HepG2 (cell line): Measurements from ENCODE around the gene PSRC1. TPM values are rescaled to one million over a fixed set of nuclear protein-coding genes. Genes with fewer than 3 reads are reported as not detected.

Experiments used
- ELF3 ChIP-seq: IDR thresholded peaks from 2 replicates; pipeline ENCODE4 v1.6.1; 2016; ENCODE audit warnings: missing genetic modification reagents, missing compliant biosample characterization
- FOSL1 ChIP-seq: sonication (generic); formaldehyde crosslinking; IDR thresholded peaks from 2 replicates; pipeline ENCODE4 v1.9.0; 2021; ENCODE audit warnings: missing genetic modification reagents, borderline replicate concordance
- HES4 ChIP-seq: sonication (generic); formaldehyde crosslinking; IDR thresholded peaks from 2 replicates; pipeline ENCODE4 v1.9.0; 2021; ENCODE audit warnings: mild to moderate bottlenecking, missing genetic modification reagents, borderline replicate concordance
- ZBTB1 ChIP-seq: sonication (generic); formaldehyde crosslinking; IDR thresholded peaks from 2 replicates; pipeline ENCODE4 v1.4.0; 2020; ENCODE audit warnings: missing genetic modification reagents, borderline replicate concordance
- ZBTB7B ChIP-seq: sonication (generic); formaldehyde crosslinking; IDR thresholded peaks from 2 replicates; pipeline ENCODE4 v1.4.0; 2020; ENCODE audit warnings: missing genetic modification reagents
- ZNF296 ChIP-seq: sonication (generic); formaldehyde crosslinking; conservative IDR thresholded peaks from 2 replicates; pipeline ENCODE4 v1.5.0; 2020; ENCODE audit warnings: mild to moderate bottlenecking, missing genetic modification reagents
- ZNF337 ChIP-seq: sonication (generic); formaldehyde crosslinking; IDR thresholded peaks from 2 replicates; pipeline ENCODE4 v1.5.1; 2020; ENCODE audit warnings: missing genetic modification reagents, low read depth, mild to moderate bottlenecking, borderline replicate concordance
- ZNF678 ChIP-seq: sonication (generic); formaldehyde crosslinking; IDR thresholded peaks from 2 replicates; pipeline ENCODE4 v1.4.0; 2020; ENCODE audit warnings: mild to moderate bottlenecking, missing genetic modification reagents
- ZNF883 ChIP-seq: sonication (generic); formaldehyde crosslinking; IDR thresholded peaks from 2 replicates; pipeline ENCODE4 v1.5.1; 2020; ENCODE audit warnings: mild to moderate bottlenecking, missing genetic modification reagents; ENCODE audit errors: not compliant biosample characterization
- ZSCAN31 ChIP-seq: sonication (generic); formaldehyde crosslinking; IDR thresholded peaks from 2 replicates; pipeline ENCODE4 v1.5.0; 2020; ENCODE audit warnings: low read depth, mild to moderate bottlenecking, missing genetic modification reagents
- polyA plus RNA-seq, 8 experiments: library from polyadenylated mRNA; depleted of rRNA in 3 of 8; stranded (reverse) in 7 of 8; unstranded in 1 of 8; fragments of >200 nt; fragmentation: Illumina TruSeq in 4 of 8; extraction: Trizol in 4 of 8; gene quantifications; 2 replicates each; pipeline versions ENCODE4 v1.2.1 to v1.2.3, GENCODE V29; 2011 to 2016; ENCODE audit warnings: low read depth in 4 of 8, missing spikeins in 1 of 8, mixed read lengths in 1 of 8; ENCODE audit not compliant: insufficient read depth in 1 of 8
- total RNA-seq, 5 experiments: library from RNA; depleted of rRNA; stranded (reverse); fragments of >200 nt; fragmentation: Illumina TruSeq; extraction: Trizol; gene quantifications; 2 replicates each; pipeline ENCODE4 v1.2.3, GENCODE V29; 2016; ENCODE audit warnings: low read depth in 1 of 5
- TF ChIP-seq, protein P1 (sequence below): sonication (generic); formaldehyde crosslinking; IDR thresholded peaks from 2 replicates; pipeline ENCODE4 v1.5.0; 2020; ENCODE audit warnings: mild to moderate bottlenecking, missing genetic modification reagents, moderate library complexity
- TF ChIP-seq, protein P2 (sequence below): sonication (generic); formaldehyde crosslinking; IDR thresholded peaks from 2 replicates; pipeline ENCODE4 v1.8.1; 2023; ENCODE audit warnings: mild to moderate bottlenecking, missing genetic modification reagents, borderline replicate concordance
- TF ChIP-seq, protein P3 (sequence below): sonication (generic); formaldehyde crosslinking; IDR thresholded peaks from 2 replicates; pipeline ENCODE4 v1.4.0; 2020; ENCODE audit warnings: low read depth, missing genetic modification reagents
- TF ChIP-seq, protein P4 (sequence below): sonication (generic); formaldehyde crosslinking; IDR thresholded peaks from 2 replicates; pipeline ENCODE4 v1.4.0; 2020; ENCODE audit warnings: missing genetic modification reagents, borderline replicate concordance
- TF ChIP-seq, protein P5 (sequence below): sonication (generic); formaldehyde crosslinking; IDR thresholded peaks from 2 replicates; pipeline ENCODE4 v1.5.1; 2020; ENCODE audit warnings: mild to moderate bottlenecking, missing genetic modification reagents

PSRC1 gene
- total and polyA plus RNA-seq, 2 of the 13 experiments (the other 11 are each of a cell fraction or from before 2014, with no cell fraction given): 28.6 to 30.3 TPM

DNA sequence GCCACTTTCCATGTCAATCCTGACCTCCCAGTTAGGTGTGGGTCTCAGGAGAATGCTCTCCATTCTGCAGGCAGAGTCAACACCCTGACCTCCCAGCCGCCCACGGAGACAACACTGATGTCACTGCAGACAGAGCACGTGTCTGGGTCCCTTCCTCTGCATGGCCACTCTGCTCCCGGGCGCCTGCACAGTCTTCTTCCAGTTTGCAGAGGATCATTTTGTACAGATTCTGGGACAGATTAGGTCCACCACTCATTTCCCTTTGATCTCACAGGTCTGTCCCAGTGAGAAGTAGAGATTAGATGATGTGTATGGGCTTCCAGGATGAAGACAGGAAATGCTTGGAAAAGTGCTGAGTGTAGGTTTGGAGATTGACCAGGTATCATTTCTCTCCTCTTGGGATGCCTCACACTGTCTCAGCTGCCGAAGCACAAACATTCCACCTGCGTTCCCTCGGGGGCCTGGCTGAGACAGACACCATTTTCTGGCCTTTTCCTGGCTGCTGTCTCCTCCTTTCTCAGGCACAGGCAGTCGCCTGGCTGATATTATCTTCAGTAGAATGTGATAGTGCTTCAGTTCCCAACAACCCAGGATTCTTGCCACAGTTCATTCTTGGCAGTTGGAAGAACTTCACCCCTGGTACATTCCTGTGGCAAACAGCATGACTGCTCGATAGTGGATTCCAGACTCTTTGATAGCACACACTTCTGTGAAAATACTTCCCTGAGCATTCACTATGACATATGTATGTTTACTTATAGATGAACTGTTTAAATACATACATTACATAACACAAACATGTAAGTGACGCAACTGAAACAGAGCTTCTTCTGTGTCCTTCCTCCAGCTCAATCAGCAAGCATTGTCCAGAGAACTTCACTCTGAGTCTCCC is 16.0 kb upstream of the PSRC1 start (continued):
- TF ChIP-seq ZNF678 (CRISPR knock-in tag) (0 out of 2 replicates have a peak, but pooled peaks have one; percentile 58), ZSCAN31 (CRISPR knock-in tag) (no peak), ZBTB7B (no peak), ELF3 (CRISPR knock-in tag) (peak; percentile 87), ZBTB1 (CRISPR knock-in tag) (no peak), ZNF296 (no peak), FOSL1 (CRISPR knock-in tag) (no peak), ZNF337 (CRISPR knock-in tag) (0 out of 2 replicates have a peak, but pooled peaks have one; percentile 36), ZNF883 (no peak), HES4 (CRISPR knock-in tag) (peak; percentile 82; the same call in 1 of the 2 replicates)
- TF ChIP-seq, protein P1, sequence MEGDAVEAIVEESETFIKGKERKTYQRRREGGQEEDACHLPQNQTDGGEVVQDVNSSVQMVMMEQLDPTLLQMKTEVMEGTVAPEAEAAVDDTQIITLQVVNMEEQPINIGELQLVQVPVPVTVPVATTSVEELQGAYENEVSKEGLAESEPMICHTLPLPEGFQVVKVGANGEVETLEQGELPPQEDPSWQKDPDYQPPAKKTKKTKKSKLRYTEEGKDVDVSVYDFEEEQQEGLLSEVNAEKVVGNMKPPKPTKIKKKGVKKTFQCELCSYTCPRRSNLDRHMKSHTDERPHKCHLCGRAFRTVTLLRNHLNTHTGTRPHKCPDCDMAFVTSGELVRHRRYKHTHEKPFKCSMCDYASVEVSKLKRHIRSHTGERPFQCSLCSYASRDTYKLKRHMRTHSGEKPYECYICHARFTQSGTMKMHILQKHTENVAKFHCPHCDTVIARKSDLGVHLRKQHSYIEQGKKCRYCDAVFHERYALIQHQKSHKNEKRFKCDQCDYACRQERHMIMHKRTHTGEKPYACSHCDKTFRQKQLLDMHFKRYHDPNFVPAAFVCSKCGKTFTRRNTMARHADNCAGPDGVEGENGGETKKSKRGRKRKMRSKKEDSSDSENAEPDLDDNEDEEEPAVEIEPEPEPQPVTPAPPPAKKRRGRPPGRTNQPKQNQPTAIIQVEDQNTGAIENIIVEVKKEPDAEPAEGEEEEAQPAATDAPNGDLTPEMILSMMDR (CRISPR knock-in tag): no peak
- TF ChIP-seq, protein P2, sequence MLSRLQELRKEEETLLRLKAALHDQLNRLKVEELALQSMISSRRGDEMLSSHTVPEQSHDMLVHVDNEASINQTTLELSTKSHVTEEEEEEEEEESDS (CRISPR knock-in tag): no peak
- TF ChIP-seq, protein P3, sequence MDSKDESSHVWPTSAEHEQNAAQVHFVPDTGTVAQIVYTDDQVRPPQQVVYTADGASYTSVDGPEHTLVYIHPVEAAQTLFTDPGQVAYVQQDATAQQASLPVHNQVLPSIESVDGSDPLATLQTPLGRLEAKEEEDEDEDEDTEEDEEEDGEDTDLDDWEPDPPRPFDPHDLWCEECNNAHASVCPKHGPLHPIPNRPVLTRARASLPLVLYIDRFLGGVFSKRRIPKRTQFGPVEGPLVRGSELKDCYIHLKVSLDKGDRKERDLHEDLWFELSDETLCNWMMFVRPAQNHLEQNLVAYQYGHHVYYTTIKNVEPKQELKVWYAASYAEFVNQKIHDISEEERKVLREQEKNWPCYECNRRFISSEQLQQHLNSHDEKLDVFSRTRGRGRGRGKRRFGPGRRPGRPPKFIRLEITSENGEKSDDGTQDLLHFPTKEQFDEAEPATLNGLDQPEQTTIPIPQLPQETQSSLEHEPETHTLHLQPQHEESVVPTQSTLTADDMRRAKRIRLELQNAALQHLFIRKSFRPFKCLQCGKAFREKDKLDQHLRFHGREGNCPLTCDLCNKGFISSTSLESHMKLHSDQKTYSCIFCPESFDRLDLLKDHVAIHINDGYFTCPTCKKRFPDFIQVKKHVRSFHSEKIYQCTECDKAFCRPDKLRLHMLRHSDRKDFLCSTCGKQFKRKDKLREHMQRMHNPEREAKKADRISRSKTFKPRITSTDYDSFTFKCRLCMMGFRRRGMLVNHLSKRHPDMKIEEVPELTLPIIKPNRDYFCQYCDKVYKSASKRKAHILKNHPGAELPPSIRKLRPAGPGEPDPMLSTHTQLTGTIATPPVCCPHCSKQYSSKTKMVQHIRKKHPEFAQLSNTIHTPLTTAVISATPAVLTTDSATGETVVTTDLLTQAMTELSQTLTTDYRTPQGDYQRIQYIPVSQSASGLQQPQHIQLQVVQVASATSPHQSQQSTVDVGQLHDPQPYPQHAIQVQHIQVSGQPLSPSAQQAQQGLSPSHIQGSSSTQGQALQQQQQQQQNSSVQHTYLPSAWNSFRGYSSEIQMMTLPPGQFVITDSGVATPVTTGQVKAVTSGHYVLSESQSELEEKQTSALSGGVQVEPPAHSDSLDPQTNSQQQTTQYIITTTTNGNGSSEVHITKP (CRISPR knock-in tag): peak; percentile 68; the same call in 1 of the 2 replicates
- TF ChIP-seq, protein P4, sequence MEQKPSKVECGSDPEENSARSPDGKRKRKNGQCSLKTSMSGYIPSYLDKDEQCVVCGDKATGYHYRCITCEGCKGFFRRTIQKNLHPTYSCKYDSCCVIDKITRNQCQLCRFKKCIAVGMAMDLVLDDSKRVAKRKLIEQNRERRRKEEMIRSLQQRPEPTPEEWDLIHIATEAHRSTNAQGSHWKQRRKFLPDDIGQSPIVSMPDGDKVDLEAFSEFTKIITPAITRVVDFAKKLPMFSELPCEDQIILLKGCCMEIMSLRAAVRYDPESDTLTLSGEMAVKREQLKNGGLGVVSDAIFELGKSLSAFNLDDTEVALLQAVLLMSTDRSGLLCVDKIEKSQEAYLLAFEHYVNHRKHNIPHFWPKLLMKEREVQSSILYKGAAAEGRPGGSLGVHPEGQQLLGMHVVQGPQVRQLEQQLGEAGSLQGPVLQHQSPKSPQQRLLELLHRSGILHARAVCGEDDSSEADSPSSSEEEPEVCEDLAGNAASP (CRISPR knock-in tag): peak; percentile 73
- TF ChIP-seq, protein P5, sequence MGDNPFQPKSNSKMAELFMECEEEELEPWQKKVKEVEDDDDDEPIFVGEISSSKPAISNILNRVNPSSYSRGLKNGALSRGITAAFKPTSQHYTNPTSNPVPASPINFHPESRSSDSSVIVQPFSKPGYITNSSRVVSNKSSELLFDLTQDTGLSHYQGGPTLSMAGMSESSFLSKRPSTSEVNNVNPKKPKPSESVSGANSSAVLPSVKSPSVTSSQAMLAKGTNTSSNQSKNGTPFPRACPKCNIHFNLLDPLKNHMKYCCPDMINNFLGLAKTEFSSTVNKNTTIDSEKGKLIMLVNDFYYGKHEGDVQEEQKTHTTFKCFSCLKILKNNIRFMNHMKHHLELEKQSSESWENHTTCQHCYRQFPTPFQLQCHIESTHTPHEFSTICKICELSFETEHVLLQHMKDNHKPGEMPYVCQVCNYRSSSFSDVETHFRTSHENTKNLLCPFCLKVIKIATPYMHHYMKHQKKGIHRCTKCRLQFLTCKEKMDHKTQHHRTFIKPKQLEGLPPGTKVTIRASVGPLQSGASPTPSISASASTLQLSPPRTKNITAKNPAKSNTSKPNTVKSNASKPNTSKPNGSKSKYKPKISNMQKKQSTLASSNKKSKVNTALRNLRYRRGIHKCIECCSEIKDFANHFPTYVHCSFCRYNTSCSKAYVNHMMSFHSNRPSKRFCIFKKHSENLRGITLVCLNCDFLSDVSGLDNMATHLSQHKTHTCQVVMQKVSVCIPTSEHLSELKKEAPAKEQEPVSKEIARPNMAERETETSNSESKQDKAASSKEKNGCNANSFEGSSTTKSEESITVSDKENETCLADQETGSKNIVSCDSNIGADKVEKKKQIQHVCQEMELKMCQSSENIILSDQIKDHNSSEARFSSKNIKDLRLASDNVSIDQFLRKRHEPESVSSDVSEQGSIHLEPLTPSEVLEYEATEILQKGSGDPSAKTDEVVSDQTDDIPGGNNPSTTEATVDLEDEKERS (CRISPR knock-in tag): no peak; the same call in 1 of the 2 replicates
